ENCODE data around the gene BSN. TPM values are rescaled to one million over a fixed set of nuclear protein-coding genes. Genes with fewer than 3 reads are reported as not detected.

The BSN gene
- total RNA-seq, 1 experiment from 2014 or later = 0.93 TPM

GRCh38 chr3:49717959-49718857 is 163.9 kb downstream of the BSN start:
- peak overlapping the region; percentile 77 for H3K4me3 Mint-ChIP-seq (ENCODE audit: unreplicated experiment)
- H3K9me3 ChIP-seq = no peaks in the 10 kb centered on the region
- no peaks in the 10 kb centered on the region for H3K27me3 ChIP-seq (replicated peaks; ENCODE audit: control insufficient read depth, insufficient read depth, low read length)
- ChIA-PET POLR2A (no interaction called here), CTCF (interaction anchor here (0.8 to 1.9 kb wide), 2 partner anchors 15 to 179 kb away, joined by 3 to 4 read pairs; no protein-coding TSS in a partner anchor)
- H3K4me1 Mint-ChIP-seq (ENCODE audit: low read depth, unreplicated experiment) = no peaks in the 10 kb centered on the region
- TF ChIP-seq CTCF (IDR thresholded peaks at IDR 0.05; ENCODE audit: insufficient read depth in 1 of 2, low read depth in 1 of 2, low read length in 1 of 2, severe bottlenecking in 1 of 2, unreplicated experiment in 1 of 2) = no peak
- H3K36me3 ChIP-seq (ENCODE audit: control insufficient read depth, insufficient read depth, low read length) = peaks cover 1% of the 10 kb centered on the region; the same call in 1 of the 2 replicates
- intact Hi-C loops (cut with micrococcal nuclease; ENCODE audit: unreplicated experiment) = loop anchor here (5.0 kb wide), 1 partner anchor 119 kb away; no protein-coding TSS in a partner anchor
- DNase-seq = peak in 1 of 2 experiments; percentile 35
- no TSS peak for BruUV-seq (replicated peaks)
- peaks cover 5% of the 10 kb centered on the region for H3K4me1 ChIP-seq
- H3K36me3 Mint-ChIP-seq (ENCODE audit: insufficient read depth, unreplicated experiment) = peaks cover 73% of the 10 kb centered on the region
- no peaks in the 10 kb centered on the region for H3K27me3 Mint-ChIP-seq (ENCODE audit: insufficient read depth, unreplicated experiment)
- no peaks in the 10 kb centered on the region for H3K9me3 Mint-ChIP-seq (ENCODE audit: unreplicated experiment)
- peak overlapping the region; percentile 29 for H3K27ac Mint-ChIP-seq (ENCODE audit: unreplicated experiment)
- H3K4me3 ChIP-seq (ENCODE audit: low read depth, low read length) = no peak overlapping the region

GRCh38 chr3:49718858-49719213 is 164.6 kb downstream of the BSN start:
- POLR2A ChIA-PET = interaction anchor here (0.6 kb wide), 1 partner anchor 799 kb away, joined by 7 read pairs; no protein-coding TSS in a partner anchor
- peak in 1 of 2 experiments; percentile 40 for DNase-seq

More at GRCh38 chr3:49718858-49719213, 164.6 kb downstream of the BSN start:
- no peak for TF ChIP-seq CTCF (IDR thresholded peaks at IDR 0.05; ENCODE audit: insufficient read depth in 1 of 2, low read depth in 1 of 2, low read length in 1 of 2, severe bottlenecking in 1 of 2, unreplicated experiment in 1 of 2)
- Mint-ChIP-seq H3K4me3 (ENCODE audit: unreplicated experiment) (peak overlapping the region; percentile 77), H3K36me3 (ENCODE audit: insufficient read depth, unreplicated experiment) (peaks cover 79% of the 10 kb centered on the region), H3K27ac (ENCODE audit: unreplicated experiment) (peak overlapping the region; percentile 29), H3K9me3 (ENCODE audit: unreplicated experiment) (no peaks in the 10 kb centered on the region), H3K27me3 (ENCODE audit: insufficient read depth, unreplicated experiment) (no peaks in the 10 kb centered on the region), H3K4me1 (ENCODE audit: low read depth, unreplicated experiment) (no peaks in the 10 kb centered on the region)
- Histone ChIP-seq H3K4me3 (ENCODE audit: low read depth, low read length) (peak overlapping the region; percentile 50), H3K27me3 (replicated peaks; ENCODE audit: control insufficient read depth, insufficient read depth, low read length) (no peaks in the 10 kb centered on the region), H3K9me3 (no peaks in the 10 kb centered on the region), H3K4me1 (peaks cover 5% of the 10 kb centered on the region), H3K36me3 (ENCODE audit: control insufficient read depth, insufficient read depth, low read length) (peaks cover 1% of the 10 kb centered on the region; the same call in 1 of the 2 replicates)
- intact Hi-C loops (cut with micrococcal nuclease; ENCODE audit: unreplicated experiment) = loop anchor here (5.0 kb wide), 1 partner anchor 118 kb away; no protein-coding TSS in a partner anchor
- BruUV-seq (replicated peaks) = no TSS peak
- CTCF ChIA-PET = interaction anchor here (0.7 to 1.9 kb wide), 8 partner anchors 8 to 768 kb away, joined by 3 to 6 read pairs (median 4); partner anchors contain the start of gene INKA1
